ENCODE data around the gene CCDC57.

CCDC57 gene

GRCh38 chr17:82097184-82097918 is 115.3 kb downstream of the CCDC57 start:
- peak overlapping the region; percentile 60 for H3K4me2 ChIP-seq (ENCODE audit: low read depth, low read length, poor library complexity, severe bottlenecking)
- no peaks in the 10 kb centered on the region for H3K27me3 ChIP-seq (ENCODE audit: low read length)
- H3K4me3 ChIP-seq (ENCODE audit: insufficient read depth, low read length, poor library complexity, severe bottlenecking): peak overlapping the region; percentile 99
- TF ChIP-seq EZH2phosphoT487 (conservative IDR thresholded peaks at IDR 0.05; ENCODE audit: low read length): no peak
- TF ChIP-seq, protein P1, sequence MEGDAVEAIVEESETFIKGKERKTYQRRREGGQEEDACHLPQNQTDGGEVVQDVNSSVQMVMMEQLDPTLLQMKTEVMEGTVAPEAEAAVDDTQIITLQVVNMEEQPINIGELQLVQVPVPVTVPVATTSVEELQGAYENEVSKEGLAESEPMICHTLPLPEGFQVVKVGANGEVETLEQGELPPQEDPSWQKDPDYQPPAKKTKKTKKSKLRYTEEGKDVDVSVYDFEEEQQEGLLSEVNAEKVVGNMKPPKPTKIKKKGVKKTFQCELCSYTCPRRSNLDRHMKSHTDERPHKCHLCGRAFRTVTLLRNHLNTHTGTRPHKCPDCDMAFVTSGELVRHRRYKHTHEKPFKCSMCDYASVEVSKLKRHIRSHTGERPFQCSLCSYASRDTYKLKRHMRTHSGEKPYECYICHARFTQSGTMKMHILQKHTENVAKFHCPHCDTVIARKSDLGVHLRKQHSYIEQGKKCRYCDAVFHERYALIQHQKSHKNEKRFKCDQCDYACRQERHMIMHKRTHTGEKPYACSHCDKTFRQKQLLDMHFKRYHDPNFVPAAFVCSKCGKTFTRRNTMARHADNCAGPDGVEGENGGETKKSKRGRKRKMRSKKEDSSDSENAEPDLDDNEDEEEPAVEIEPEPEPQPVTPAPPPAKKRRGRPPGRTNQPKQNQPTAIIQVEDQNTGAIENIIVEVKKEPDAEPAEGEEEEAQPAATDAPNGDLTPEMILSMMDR (IDR thresholded peaks at IDR 0.05; ENCODE audit: insufficient read depth, low read length, poor library complexity, severe bottlenecking): no peak
- H3K9ac ChIP-seq (ENCODE audit: low read length): peak overlapping the region; percentile 100
- peaks cover 32% of the 10 kb centered on the region for H3K79me2 ChIP-seq (ENCODE audit: insufficient read depth, low read length)
- H3K9me3 ChIP-seq (ENCODE audit: insufficient read depth, low read length): no peaks in the 10 kb centered on the region
- H3K9me2 ChIP-seq (replicated peaks; ENCODE audit: insufficient read depth, low read length): no peaks in the 10 kb centered on the region
- H4K20me1 ChIP-seq (ENCODE audit: low read depth, low read length): no peaks in the 10 kb centered on the region; the same call in 1 of the 2 replicates
- H3K27ac ChIP-seq (ENCODE audit: low read depth, low read length): peak overlapping the region; percentile 93
- 0 out of 2 replicates have a peak, but pooled peaks cover 2% of the 10 kb centered on the region for H3K36me3 ChIP-seq (ENCODE audit: low read length)
- H3F3A ChIP-seq (ENCODE audit: insufficient read depth): peaks cover 30% of the 10 kb centered on the region
- no peak overlapping the region for H2AFZ ChIP-seq (ENCODE audit: low read depth, low read length, severe bottlenecking)

GRCh38 chr17:82096709-82097183 is 115.9 kb downstream of the CCDC57 start:
- Histone ChIP-seq H3K27me3 (ENCODE audit: low read length) (no peaks in the 10 kb centered on the region), H3F3A (ENCODE audit: insufficient read depth) (peaks cover 24% of the 10 kb centered on the region), H2AFZ (ENCODE audit: low read depth, low read length, severe bottlenecking) (no peak overlapping the region), H3K9ac (ENCODE audit: low read length) (peak overlapping the region; percentile 100), H3K9me3 (ENCODE audit: insufficient read depth, low read length) (no peaks in the 10 kb centered on the region), H3K4me3 (ENCODE audit: insufficient read depth, low read length, poor library complexity, severe bottlenecking) (peak overlapping the region; percentile 99), H3K79me2 (ENCODE audit: insufficient read depth, low read length) (peaks cover 32% of the 10 kb centered on the region), H3K27ac (ENCODE audit: low read depth, low read length) (peak overlapping the region; percentile 93), H4K20me1 (ENCODE audit: low read depth, low read length) (no peaks in the 10 kb centered on the region; the same call in 1 of the 2 replicates), H3K36me3 (ENCODE audit: low read length) (0 out of 2 replicates have a peak, but pooled peaks cover 2% of the 10 kb centered on the region), H3K4me2 (ENCODE audit: low read depth, low read length, poor library complexity, severe bottlenecking) (peak overlapping the region; percentile 60), H3K9me2 (replicated peaks; ENCODE audit: insufficient read depth, low read length) (no peaks in the 10 kb centered on the region)
- TF ChIP-seq EZH2phosphoT487 (conservative IDR thresholded peaks at IDR 0.05; ENCODE audit: low read length): no peak
- TF ChIP-seq, protein P1 (IDR thresholded peaks at IDR 0.05; ENCODE audit: insufficient read depth, low read length, poor library complexity, severe bottlenecking): no peak

DNA sequence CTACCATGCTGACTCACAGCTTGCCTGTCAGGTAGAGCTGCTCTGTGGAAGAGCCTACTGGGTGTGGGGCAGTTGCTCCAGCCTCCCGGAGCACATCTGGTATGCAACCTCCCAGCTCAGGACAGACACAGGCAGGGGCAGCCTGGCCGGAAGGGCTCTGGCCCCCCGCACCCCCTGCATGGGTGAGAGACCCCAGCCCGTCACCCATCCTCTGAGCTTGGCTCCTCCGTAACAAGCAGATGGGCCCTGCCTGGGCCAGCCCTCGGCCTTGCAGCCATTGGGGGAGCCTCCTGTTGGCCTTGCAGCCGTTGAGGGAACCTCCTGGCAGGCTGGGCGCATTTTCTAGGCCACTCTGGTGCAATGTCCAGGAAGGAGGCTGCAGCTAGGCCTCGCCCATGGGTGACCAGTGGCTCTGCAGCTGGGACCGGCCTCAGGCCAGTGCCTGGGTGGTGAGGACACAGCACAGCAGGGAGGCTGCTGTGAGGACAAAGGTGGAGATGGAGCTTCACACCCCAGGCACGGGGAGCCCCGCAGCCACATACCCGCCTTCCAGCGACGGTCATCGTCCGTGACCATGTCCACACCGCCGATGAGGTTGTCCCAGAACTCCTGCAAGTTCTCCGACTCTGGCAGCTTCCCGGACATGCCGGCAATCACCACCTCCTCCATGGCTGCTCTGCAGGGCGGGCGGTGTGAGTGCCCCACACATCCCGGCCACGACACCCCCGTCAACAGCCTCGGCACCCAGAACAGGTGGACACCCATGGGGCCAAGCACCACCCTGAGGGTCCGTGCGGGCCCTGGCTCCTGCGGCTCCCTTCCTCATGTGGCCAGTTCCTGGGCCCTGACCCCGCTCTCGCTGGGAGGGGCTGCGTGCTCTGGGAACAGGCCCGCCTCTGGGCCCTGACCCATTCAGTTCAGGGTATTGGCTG is 116.6 kb downstream of the CCDC57 start:
- Histone ChIP-seq H3K27ac (ENCODE audit: low read depth, low read length) (no peak overlapping the region), H3K27me3 (ENCODE audit: low read length) (no peaks in the 10 kb centered on the region), H3K4me3 (ENCODE audit: insufficient read depth, low read length, poor library complexity, severe bottlenecking) (no peak overlapping the region), H3K9me3 (ENCODE audit: insufficient read depth, low read length) (no peaks in the 10 kb centered on the region), H2AFZ (ENCODE audit: low read depth, low read length, severe bottlenecking) (no peak overlapping the region), H3F3A (ENCODE audit: insufficient read depth) (peaks cover 18% of the 10 kb centered on the region), H3K4me2 (ENCODE audit: low read depth, low read length, poor library complexity, severe bottlenecking) (peak overlapping the region; percentile 60), H4K20me1 (ENCODE audit: low read depth, low read length) (no peaks in the 10 kb centered on the region; the same call in 1 of the 2 replicates), H3K36me3 (ENCODE audit: low read length) (0 out of 2 replicates have a peak, but pooled peaks cover 2% of the 10 kb centered on the region), H3K9me2 (replicated peaks; ENCODE audit: insufficient read depth, low read length) (no peaks in the 10 kb centered on the region), H3K79me2 (ENCODE audit: insufficient read depth, low read length) (peaks cover 32% of the 10 kb centered on the region), H3K9ac (ENCODE audit: low read length) (peak overlapping the region; percentile 100)
- TF ChIP-seq, protein P1 (IDR thresholded peaks at IDR 0.05; ENCODE audit: insufficient read depth, low read length, poor library complexity, severe bottlenecking): no peak
- no peak for TF ChIP-seq EZH2phosphoT487 (conservative IDR thresholded peaks at IDR 0.05; ENCODE audit: low read length)

All from SU-DHL-6 (cell line).